ENCODE data around the gene CIRBP.
"Not testable (repeated sequence)": the region's sequence is repeated elsewhere in the genome, so short reads cannot be mapped to it uniquely, and the experiment has no call there.

CIRBP gene

GRCh38 chr19:1312767-1313694 is 43.9 kb downstream of the CIRBP start:
- no peak for DNase-seq (ENCODE audit: low read depth)

- no peak for DNase-seq (ENCODE audit: low read depth)
Observed at GRCh38 chr19:1313695-1314613, 44.8 kb downstream of the CIRBP start.

DNA sequence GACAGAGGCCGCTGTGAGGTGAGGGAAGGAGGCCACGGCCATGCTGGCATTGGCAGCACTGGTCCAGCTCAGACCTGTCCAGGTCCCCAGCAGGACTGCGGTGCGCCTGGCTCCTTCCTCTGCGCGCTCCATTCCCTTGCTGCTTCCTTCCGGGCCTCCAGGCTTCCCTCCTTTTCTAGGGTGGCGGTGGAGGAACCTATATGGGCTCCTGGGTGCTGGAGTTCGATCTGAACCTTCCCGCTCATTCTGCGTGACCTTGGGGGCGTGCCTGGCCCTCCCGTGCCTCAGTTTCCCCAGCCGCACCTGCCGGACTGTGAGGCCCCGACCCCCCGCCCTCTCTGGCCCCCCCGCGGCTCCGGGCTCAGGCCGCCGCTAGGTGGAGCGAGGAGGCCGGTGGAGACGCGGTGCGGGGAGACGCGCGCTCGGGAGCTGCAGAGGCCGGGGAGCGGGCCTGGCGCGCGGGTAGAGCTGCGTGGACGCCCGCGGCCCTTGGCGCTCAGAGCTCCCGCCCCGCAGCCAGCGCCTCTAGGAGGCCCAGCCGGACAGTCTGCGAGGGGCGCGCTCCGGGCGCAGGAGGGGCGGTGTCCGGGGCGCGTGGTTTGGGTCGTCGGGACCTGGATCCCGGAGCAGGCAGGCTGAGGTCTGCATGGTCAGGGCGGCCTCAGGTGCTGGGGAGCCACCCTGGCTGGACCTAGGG is 46.5 kb downstream of the CIRBP start:
- DNase-seq (ENCODE audit: low read depth): no peak

GRCh38 chr19:1316466-1316865 is 47.3 kb downstream of the CIRBP start:
- no peak for DNase-seq (ENCODE audit: low read depth)

- DNase-seq (ENCODE audit: low read depth): no peak
Observed at GRCh38 chr19:1317274-1318003, 48.3 kb downstream of the CIRBP start.

- DNase-seq (ENCODE audit: low read depth): no peak
Observed at GRCh38 chr19:1318678-1319471, 49.7 kb downstream of the CIRBP start.

DNA sequence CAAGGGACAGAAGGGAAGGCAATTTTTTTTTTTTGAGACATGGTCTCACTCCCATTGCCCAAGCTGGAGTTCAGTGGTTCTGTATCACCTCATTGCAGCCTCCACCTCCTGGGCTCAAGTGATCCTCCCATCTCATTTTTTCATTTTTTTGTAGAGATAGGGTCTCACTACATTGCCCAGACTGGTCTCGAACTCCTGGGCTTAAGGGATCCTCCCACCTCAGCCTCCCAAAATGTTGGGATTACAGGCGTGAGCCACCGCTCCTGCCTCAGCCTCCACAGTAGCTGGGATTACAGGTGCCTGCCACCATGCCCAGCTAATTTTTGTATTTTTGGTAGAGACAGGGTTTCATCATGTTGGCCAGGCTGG is 51.1 kb downstream of the CIRBP start:
- not testable (repeated sequence) for DNase-seq (ENCODE audit: low read depth)

DNA sequence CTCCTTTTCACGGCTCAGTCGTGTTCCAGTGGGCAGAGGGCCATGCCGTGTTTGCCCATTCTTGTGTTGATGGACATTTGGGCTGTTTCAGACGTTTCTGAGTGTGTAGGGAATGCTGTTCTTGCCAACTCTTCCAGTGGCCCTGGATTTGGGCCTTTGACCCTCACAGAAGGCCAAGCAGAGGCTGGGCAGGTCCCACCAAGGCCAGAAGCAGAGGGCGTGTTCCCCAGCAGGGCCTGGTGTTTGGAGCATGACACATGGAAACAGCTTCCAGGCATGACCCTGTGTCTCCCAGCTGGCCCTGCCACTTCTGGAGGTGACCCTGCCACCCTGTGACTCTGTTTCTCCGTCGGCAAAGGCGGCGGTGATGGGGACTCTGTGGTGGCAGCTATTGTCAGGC is 52.4 kb downstream of the CIRBP start:
- no peak for DNase-seq (ENCODE audit: low read depth)

DNA sequence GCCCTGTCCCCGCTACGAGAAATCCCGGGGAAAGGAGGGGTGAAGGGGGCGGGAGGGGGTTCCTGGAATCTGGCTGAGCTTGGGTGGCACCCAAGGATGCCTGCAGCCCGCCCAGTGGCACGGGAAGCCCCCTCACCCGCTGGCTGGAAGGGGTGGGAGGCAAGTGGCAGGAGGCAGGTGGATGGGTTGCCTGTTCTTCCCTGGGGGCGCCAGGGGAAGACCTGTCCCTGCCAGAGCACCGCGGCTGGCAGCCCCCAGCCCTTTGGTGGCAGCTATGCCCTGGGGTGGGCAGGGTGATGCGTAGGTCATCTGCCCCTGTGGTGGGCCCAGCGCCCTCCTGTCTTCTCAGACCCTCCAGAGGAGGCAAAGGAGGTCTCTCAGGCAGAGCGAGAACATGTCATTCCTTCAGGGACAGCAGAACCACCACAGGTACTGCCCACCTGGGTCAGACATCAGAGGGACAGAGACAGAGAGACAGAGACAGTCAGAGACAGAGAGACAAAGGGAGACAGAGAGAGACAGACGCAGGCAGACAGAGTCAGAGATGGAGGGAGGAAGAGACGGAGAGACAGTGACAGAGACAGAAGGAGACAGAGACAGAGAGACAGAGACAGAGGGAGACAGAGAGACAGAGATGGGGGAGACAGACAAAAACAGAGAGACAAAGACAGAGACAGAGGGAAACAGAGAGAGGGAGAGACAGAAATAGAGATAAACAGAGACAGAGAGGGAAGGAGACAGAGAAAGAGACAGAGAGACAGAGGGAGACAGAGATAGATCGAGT is 53.3 kb downstream of the CIRBP start:
- DNase-seq (ENCODE audit: low read depth): no peak

DNA sequence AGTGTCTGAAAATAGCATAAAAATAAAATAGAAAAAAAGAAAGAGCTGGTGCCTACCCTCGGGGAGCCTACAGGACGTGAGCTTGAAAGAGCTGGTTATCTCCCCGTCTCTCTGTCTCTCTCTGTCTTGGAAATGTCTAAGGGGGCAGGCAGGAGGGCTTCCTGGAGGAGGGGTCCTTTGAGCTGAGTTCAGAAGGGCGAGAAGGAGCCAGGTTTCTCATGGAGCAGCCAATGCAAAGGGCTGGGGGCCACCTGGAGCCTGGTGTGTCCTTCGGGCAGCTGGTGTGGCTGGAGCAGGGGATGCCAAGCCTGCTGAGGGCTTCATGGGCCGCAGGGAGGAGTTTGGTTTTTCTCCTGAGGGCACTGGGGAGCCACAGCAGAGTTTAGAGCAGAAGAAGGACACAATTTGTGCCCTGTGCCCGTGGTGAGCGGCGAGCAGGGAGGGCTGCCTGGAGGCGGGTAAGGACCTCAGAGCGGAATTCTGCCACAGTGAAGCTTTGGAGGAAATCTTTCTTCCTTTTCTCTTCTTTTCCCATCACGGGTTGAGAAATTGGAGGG is 55.2 kb downstream of the CIRBP start:
- DNase-seq (ENCODE audit: low read depth): no peak
